ENCODE results near the gene ASB11.

- no peak for TF ChIP-seq POLR2A (IDR thresholded peaks at IDR 0.05)
- no peak for TF ChIP-seq CTCF (IDR thresholded peaks at IDR 0.05)
- no peak for TF ChIP-seq POLR2AphosphoS5 (IDR thresholded peaks at IDR 0.05; ENCODE audit: insufficient read depth in 1 of 2, low read depth in 1 of 2)
These were observed 74.1 kb downstream of the ASB11 start for GRCh38 chrX:15241301-15241700.

All from vagina (tissue), 2 donors.